ENCODE data around the gene FAM186B. TPM values are rescaled to one million over a fixed set of nuclear protein-coding genes. Genes with fewer than 3 reads are reported as not detected.

The FAM186B gene
- polyA plus RNA-seq, 3 donors, result not detected

GRCh38 chr12:49559011-49559675 lies 46.3 kb downstream of the FAM186B start:
- Mint-ChIP-seq H3K4me3 (no peak overlapping the region), H3K36me3 (peaks cover 69 to 80% of the 10 kb centered on the region in 2 donors), H3K9me3 (no peaks in the 10 kb centered on the region), H3K27ac (peak overlapping the region in 2 of 7 donors; percentile 47 to 74), H3K27me3 (ENCODE audit: low read depth in 3 of 3) (peaks cover 0 to 3% (median under 1%) of the 10 kb centered on the region in 3 donors), H3K4me1 (no peaks in the 10 kb centered on the region)
- Histone ChIP-seq H3K27ac (ENCODE audit: low read depth in 1 of 2, low read length in 2 of 2) (no peak overlapping the region), H3K4me1 (ENCODE audit: control insufficient read depth in 1 of 2, insufficient read depth in 2 of 2, low read length in 2 of 2) (no peaks in the 10 kb centered on the region), H3K9ac (ENCODE audit: insufficient read depth, low read length, poor library complexity, severe bottlenecking) (no peak overlapping the region), H3K27me3 (ENCODE audit: control insufficient read depth in 2 of 2, insufficient read depth in 2 of 2, low read length in 2 of 2) (no peaks in the 10 kb centered on the region), H2AFZ (ENCODE audit: insufficient read depth, low read depth, low read length, poor library complexity, severe bottlenecking) (no peak overlapping the region), H3K36me3 (replicated peaks in 1 of 2; ENCODE audit: control insufficient read depth in 1 of 2, insufficient read depth in 2 of 2, low read length in 2 of 2) (peaks cover 79 to 87% of the 10 kb centered on the region in 2 donors), H3K79me2 (ENCODE audit: insufficient read depth, low read length) (no peaks in the 10 kb centered on the region), H3K9me3 (replicated peaks in 1 of 2; ENCODE audit: control insufficient read depth in 1 of 2, insufficient read depth in 1 of 2, low read length in 2 of 2) (no peaks in the 10 kb centered on the region), H3K4me3 (replicated peaks in 1 of 3; ENCODE audit: low read depth in 2 of 3, low read length in 3 of 3) (no peak overlapping the region), H3K4me2 (replicated peaks; ENCODE audit: extremely low read depth, low read length, poor library complexity, severe bottlenecking) (no peak overlapping the region), H4K20me1 (ENCODE audit: insufficient read depth, low read length) (peaks cover 2% of the 10 kb centered on the region)
- TF ChIP-seq CTCF (IDR thresholded peaks at IDR 0.05), result no peak
- over 99% methylated on average over 14 of the region's 17 CpGs for WGBS (ENCODE audit: insufficient coverage)
- intact Hi-C loops (cut with micrococcal nuclease), result no loop called here
- DNase-seq, result no peak

DNA sequence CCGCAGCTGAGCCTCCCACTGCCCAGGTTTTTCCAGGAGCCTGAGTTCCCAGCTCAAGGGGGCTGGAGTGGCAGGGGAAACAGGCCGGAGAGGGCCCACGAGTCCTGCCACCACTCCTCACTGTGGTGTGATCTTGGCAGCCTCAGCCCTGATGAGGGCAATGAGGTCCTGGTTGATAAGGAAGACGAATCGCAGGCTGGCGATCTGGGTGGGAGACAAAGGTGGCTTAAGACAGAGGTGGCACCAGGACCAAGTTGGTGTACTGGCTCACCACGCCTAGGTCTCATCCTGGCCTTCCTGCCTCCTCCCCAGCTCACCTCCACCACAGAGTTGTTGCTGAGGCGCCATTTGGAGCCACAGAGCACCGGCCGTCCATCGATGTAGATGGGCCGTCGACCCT lies 46.9 kb downstream of the FAM186B start:
- 97% methylated on average over 8 of the region's 13 CpGs for WGBS (ENCODE audit: insufficient coverage)
- H3K27me3 ChIP-seq (ENCODE audit: control insufficient read depth in 2 of 2, insufficient read depth in 2 of 2, low read length in 2 of 2), result no peaks in the 10 kb centered on the region
- peaks cover 0 to 4% (median 1%) of the 10 kb centered on the region in 3 donors for H3K27me3 Mint-ChIP-seq (ENCODE audit: low read depth in 3 of 3)
- no peak overlapping the region for H3K27ac ChIP-seq (ENCODE audit: low read depth in 1 of 2, low read length in 2 of 2)
- H3K4me1 Mint-ChIP-seq, result no peaks in the 10 kb centered on the region
- no peaks in the 10 kb centered on the region for H3K9me3 Mint-ChIP-seq
- H4K20me1 ChIP-seq (ENCODE audit: insufficient read depth, low read length), result no peaks in the 10 kb centered on the region
- no peak for TF ChIP-seq CTCF (IDR thresholded peaks at IDR 0.05)
- DNase-seq, result no peak
- H3K9ac ChIP-seq (ENCODE audit: insufficient read depth, low read length, poor library complexity, severe bottlenecking), result no peak overlapping the region
- intact Hi-C loops (cut with micrococcal nuclease), result no loop called here
- peaks cover 73 to 81% of the 10 kb centered on the region in 2 donors for H3K36me3 ChIP-seq (replicated peaks in 1 of 2; ENCODE audit: control insufficient read depth in 1 of 2, insufficient read depth in 2 of 2, low read length in 2 of 2)
- H3K36me3 Mint-ChIP-seq, result peaks cover 63 to 74% of the 10 kb centered on the region in 2 donors
- no peaks in the 10 kb centered on the region for H3K9me3 ChIP-seq (replicated peaks in 1 of 2; ENCODE audit: control insufficient read depth in 1 of 2, insufficient read depth in 1 of 2, low read length in 2 of 2)
- H3K4me1 ChIP-seq (ENCODE audit: control insufficient read depth in 1 of 2, insufficient read depth in 2 of 2, low read length in 2 of 2), result no peaks in the 10 kb centered on the region
- H3K4me3 ChIP-seq (replicated peaks in 1 of 3; ENCODE audit: low read depth in 2 of 3, low read length in 3 of 3), result no peak overlapping the region
- H2AFZ ChIP-seq (ENCODE audit: insufficient read depth, low read depth, low read length, poor library complexity, severe bottlenecking), result no peak overlapping the region
- no peaks in the 10 kb centered on the region for H3K79me2 ChIP-seq (ENCODE audit: insufficient read depth, low read length)
- H3K27ac Mint-ChIP-seq, result no peak overlapping the region
- no peak overlapping the region for H3K4me3 Mint-ChIP-seq
- no peak overlapping the region for H3K4me2 ChIP-seq (replicated peaks; ENCODE audit: extremely low read depth, low read length, poor library complexity, severe bottlenecking)

Measured in CD14-positive monocyte (primary cell).